Ascending aorta (tissue), 2 donors: ENCODE measurements around the gene TFF3. TPM values are rescaled to one million over a fixed set of nuclear protein-coding genes. Genes with fewer than 3 reads are reported as not detected.

Source experiments
- DNase-seq, 2 donors: peaks; one replicate each; pipeline ENCODE4 v3.0.0-alpha.2; 2019; ENCODE audit warnings: low spot score in 2 of 2
- H3K27ac ChIP-seq, 2 donors: fragments of 200-600 bp; sonication (generic); one replicate each; pipeline ENCODE4 v1.5.1; 2016 to 2017; ENCODE audit warnings: mild to moderate bottlenecking in 1 of 2
- H3K27me3 ChIP-seq: fragments of 200-600 bp; sonication (generic); one replicate; pipeline ENCODE4 v1.5.1; 2017
- H3K36me3 ChIP-seq, 2 donors: fragments of 200-600 bp; sonication (generic); one replicate each; pipeline ENCODE4 v1.5.1; 2016
- H3K4me1 ChIP-seq, 2 donors: fragments of 200-600 bp; sonication (generic); one replicate each; pipeline ENCODE4 v1.5.1; 2016 to 2017; ENCODE audit warnings: mild to moderate bottlenecking in 1 of 2
- H3K4me3 ChIP-seq, 2 donors: fragments of 200-600 bp; sonication (generic); one replicate each; pipeline ENCODE4 v1.5.1; 2016 to 2017; ENCODE audit warnings: mild to moderate bottlenecking in 1 of 2
- H3K9me3 ChIP-seq, 2 donors: fragments of 200-600 bp; sonication (generic); one replicate each; pipeline ENCODE4 v1.5.1; 2016
- CTCF ChIP-seq, 3 experiments: fragments of 200-600 bp in 2 of 3; fragments of 450-650 bp in 1 of 3; sonication (generic) in 2 of 3; IDR thresholded peaks; one replicate each; pipeline ENCODE4 v1.5.1; 2016 to 2019; ENCODE audit warnings: antibody characterized with exemption in 3 of 3, mild to moderate bottlenecking in 1 of 3, moderate library complexity in 1 of 3
- intact Hi-C: fragments of 100-400 bp; cut with DNase I; formaldehyde crosslinking; loops from one replicate; pipeline ENCODE4 v1.15.1; 2023
- total RNA-seq: library from RNA; depleted of rRNA; stranded (reverse); fragments of >200 nt; gene quantifications from one replicate; pipeline ENCODE4 v1.1.0, GENCODE V29; 2016

TFF3 gene
- total RNA-seq, 1 donor from 2014 or later: not detected

GRCh38 chr21:42272984-42273600 is 42.1 kb downstream of the TFF3 start:
- Histone ChIP-seq H3K27ac (no peak overlapping the region), H3K4me1 (no peaks in the 10 kb centered on the region), H3K9me3 (no peaks in the 10 kb centered on the region), H3K4me3 (no peak overlapping the region), H3K36me3 (no peaks in the 10 kb centered on the region), H3K27me3 (no peaks in the 10 kb centered on the region)
- intact Hi-C loops: no loop called here
- DNase-seq: no peak
- TF ChIP-seq CTCF (IDR thresholded peaks at IDR 0.05): no peak

- Histone ChIP-seq H3K9me3 (no peaks in the 10 kb centered on the region), H3K4me1 (no peaks in the 10 kb centered on the region), H3K27me3 (no peaks in the 10 kb centered on the region), H3K27ac (no peak overlapping the region), H3K4me3 (no peak overlapping the region), H3K36me3 (no peaks in the 10 kb centered on the region)
- intact Hi-C loops: no loop called here
- DNase-seq: no peak
- no peak for TF ChIP-seq CTCF (IDR thresholded peaks at IDR 0.05)
Measured at GRCh38 chr21:42272109-42272962, 42.9 kb downstream of the TFF3 start.

- Histone ChIP-seq H3K9me3 (no peaks in the 10 kb centered on the region), H3K4me1 (no peaks in the 10 kb centered on the region), H3K27ac (no peak overlapping the region), H3K36me3 (no peaks in the 10 kb centered on the region), H3K27me3 (no peaks in the 10 kb centered on the region), H3K4me3 (no peak overlapping the region)
- DNase-seq: no peak
- TF ChIP-seq CTCF (IDR thresholded peaks at IDR 0.05): no peak
- intact Hi-C loops: no loop called here
Measured at GRCh38 chr21:42271065-42271464, 44.1 kb downstream of the TFF3 start.

DNA sequence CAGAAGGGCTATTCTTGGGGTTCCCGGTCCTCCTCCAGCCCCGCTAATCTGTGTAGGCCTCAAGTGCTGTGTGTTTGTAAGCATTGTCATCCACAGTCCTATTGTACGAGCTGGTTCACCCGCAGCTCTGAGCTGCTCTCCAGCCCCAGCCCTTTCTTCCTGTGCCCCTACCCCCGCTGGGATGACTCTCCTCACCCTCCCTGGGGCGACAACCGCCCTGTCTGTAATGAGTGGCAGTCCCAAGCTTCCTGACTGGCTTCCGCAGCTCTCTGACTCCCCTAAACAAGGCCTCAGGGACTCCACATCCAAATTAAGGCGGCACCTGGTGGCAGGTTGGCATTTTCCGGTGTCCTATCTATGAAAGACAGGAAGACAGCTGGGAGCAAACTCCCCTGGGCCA is 45.8 kb downstream of the TFF3 start:
- Histone ChIP-seq H3K9me3 (no peaks in the 10 kb centered on the region), H3K36me3 (no peaks in the 10 kb centered on the region), H3K27ac (no peak overlapping the region), H3K4me3 (no peak overlapping the region), H3K27me3 (no peaks in the 10 kb centered on the region), H3K4me1 (no peaks in the 10 kb centered on the region)
- TF ChIP-seq CTCF (IDR thresholded peaks at IDR 0.05): no peak
- no peak for DNase-seq
- intact Hi-C loops: no loop called here

- no peaks in the 10 kb centered on the region for H3K9me3 ChIP-seq
- H3K4me3 ChIP-seq: no peak overlapping the region
- TF ChIP-seq CTCF (IDR thresholded peaks at IDR 0.05): no peak
- H3K36me3 ChIP-seq: no peaks in the 10 kb centered on the region
- no peaks in the 10 kb centered on the region for H3K27me3 ChIP-seq
- intact Hi-C loops: no loop called here
- DNase-seq: no peak
- no peak overlapping the region for H3K27ac ChIP-seq
- no peaks in the 10 kb centered on the region for H3K4me1 ChIP-seq
Measured at GRCh38 chr21:42266971-42267556, 48.1 kb downstream of the TFF3 start.
